ENCODE results near the gene GRID2. TPM values are rescaled to one million over a fixed set of nuclear protein-coding genes. Genes with fewer than 3 reads are reported as not detected.

The GRID2 gene
- total and polyA plus RNA-seq, 9 of the 15 experiments (the other 6 are each of a cell fraction or from before 2014, with no cell fraction given), result 0.04 TPM; not detected in 7

GRCh38 chr4:92461732-92462131, 158.0 kb downstream of the GRID2 start:
- no peak for FAIRE-seq

GRCh38 chr4:92477298-92477697, 173.5 kb downstream of the GRID2 start:
- no peaks in the 10 kb centered on the region for H3K36me3 ChIP-seq (ENCODE audit: control insufficient read depth, insufficient read depth, low read length)
- intact Hi-C loops (cut with micrococcal nuclease), result no loop called here
- H3K4me3 ChIP-seq, result no peak overlapping the region
- in situ Hi-C loops (cut with MboI), result no loop called here
- no peaks in the 10 kb centered on the region for H3K9me1 ChIP-seq (ENCODE audit: control insufficient read depth, insufficient read depth, low read length)
- no peaks in the 10 kb centered on the region for H3K27me3 ChIP-seq (ENCODE audit: control insufficient read depth in 2 of 2, insufficient read depth in 2 of 2, low read length in 2 of 2)
- H3K79me2 ChIP-seq (ENCODE audit: control insufficient read depth, insufficient read depth, low read length), result no peaks in the 10 kb centered on the region
- no peak overlapping the region for H3K4me2 ChIP-seq (ENCODE audit: insufficient read depth, low read length)
- H3K27ac ChIP-seq (ENCODE audit: extremely low read depth, low read depth, low read length), result no peak overlapping the region
- FAIRE-seq, result no peak
- ATAC-seq, result no peak
- ChIA-PET POLR2A (no interaction called here), CTCF (ENCODE audit: low intra/inter-chr PET ratio) (no interaction called here)
- no peak for DNase-seq (ENCODE audit: extremely low read depth in 1 of 4, low spot score in 3 of 4)
- H3K4me1 ChIP-seq (replicated peaks in 1 of 2; ENCODE audit: control insufficient read depth in 2 of 2, insufficient read depth in 2 of 2, low read length in 2 of 2), result no peaks in the 10 kb centered on the region
- no peaks in the 10 kb centered on the region for H4K20me1 ChIP-seq (replicated peaks; ENCODE audit: control insufficient read depth, insufficient read depth, low read length)
- no peak overlapping the region for H2AFZ ChIP-seq (ENCODE audit: low read depth, low read length)
- H3K9me3 ChIP-seq (replicated peaks; ENCODE audit: control insufficient read depth, insufficient read depth, low read depth, low read length), result no peaks in the 10 kb centered on the region
- 10% methylated on average over 1 of the region's 1 CpG for WGBS (ENCODE audit: insufficient coverage, low coverage, missing lambda C conversion rate)
- no peak for TF ChIP-seq ZNF224 (CRISPR knock-in tag; IDR thresholded peaks at IDR 0.05)
- no peak for TF ChIP-seq BHLHE40 (IDR thresholded peaks at IDR 0.05; ENCODE audit: low read length)
- no peak for TF ChIP-seq RHOXF2B (CRISPR knock-in tag; conservative IDR thresholded peaks at IDR 0.05)
- no peak for TF ChIP-seq POLR2A (conservative IDR thresholded peaks at IDR 0.05)
- no peak for TF ChIP-seq ELF4 (CRISPR knock-in tag; IDR thresholded peaks at IDR 0.05)
- TF ChIP-seq SMAD4 (CRISPR knock-in tag; conservative IDR thresholded peaks at IDR 0.05), result no peak
- TF ChIP-seq ZNF592 (IDR thresholded peaks at IDR 0.05), result no peak
- no peak for TF ChIP-seq SMAD1 (IDR thresholded peaks at IDR 0.05; ENCODE audit: low read depth, low read length, partially characterized antibody)
- no peak for TF ChIP-seq ZNF134 (CRISPR knock-in tag; conservative IDR thresholded peaks at IDR 0.05)
- TF ChIP-seq ARID2 (IDR thresholded peaks at IDR 0.05), result no peak
- no peak overlapping the region for H3K9ac ChIP-seq (ENCODE audit: insufficient read depth in 1 of 2, low read depth in 2 of 2, low read length in 2 of 2)
- no TSS peak for BruUV-seq (replicated peaks)

More at GRCh38 chr4:92461732-92462131, 158.0 kb downstream of the GRID2 start:
- intact Hi-C loops (cut with micrococcal nuclease) (no loop called here), in situ Hi-C loops (cut with MboI) (no loop called here)
- Histone ChIP-seq H3K9me3 (replicated peaks; ENCODE audit: control insufficient read depth, insufficient read depth, low read depth, low read length) (no peaks in the 10 kb centered on the region), H3K4me3 (no peak overlapping the region), H3K79me2 (ENCODE audit: control insufficient read depth, insufficient read depth, low read length) (no peaks in the 10 kb centered on the region), H3K9me1 (ENCODE audit: control insufficient read depth, insufficient read depth, low read length) (no peaks in the 10 kb centered on the region), H3K27me3 (ENCODE audit: control insufficient read depth in 2 of 2, insufficient read depth in 2 of 2, low read length in 2 of 2) (no peaks in the 10 kb centered on the region), H3K4me2 (ENCODE audit: insufficient read depth, low read length) (no peak overlapping the region), H3K36me3 (ENCODE audit: control insufficient read depth, insufficient read depth, low read length) (no peaks in the 10 kb centered on the region), H3K4me1 (replicated peaks in 1 of 2; ENCODE audit: control insufficient read depth in 2 of 2, insufficient read depth in 2 of 2, low read length in 2 of 2) (no peaks in the 10 kb centered on the region), H2AFZ (ENCODE audit: low read depth, low read length) (no peak overlapping the region), H4K20me1 (replicated peaks; ENCODE audit: control insufficient read depth, insufficient read depth, low read length) (no peaks in the 10 kb centered on the region), H3K27ac (ENCODE audit: extremely low read depth, low read depth, low read length) (no peak overlapping the region), H3K9ac (ENCODE audit: insufficient read depth in 1 of 2, low read depth in 2 of 2, low read length in 2 of 2) (no peak overlapping the region)
- TF ChIP-seq E2F3 (CRISPR knock-in tag; IDR thresholded peaks at IDR 0.05), result no peak
- no peak for TF ChIP-seq CSDE1 (IDR thresholded peaks at IDR 0.05)
- no peak for TF ChIP-seq ZNF24 (IDR thresholded peaks at IDR 0.05)
- no peak for TF ChIP-seq PURB (CRISPR knock-in tag; IDR thresholded peaks at IDR 0.05; ENCODE audit: low read depth)
- TF ChIP-seq NEUROD1 (IDR thresholded peaks at IDR 0.05; ENCODE audit: borderline replicate concordance, low read depth, low read length, partially characterized antibody), result no peak
- CTCF ChIA-PET (ENCODE audit: low intra/inter-chr PET ratio), result no interaction called here
- ATAC-seq (no peak), DNase-seq (ENCODE audit: extremely low read depth in 1 of 4, low spot score in 3 of 4) (no peak)
- POLR2A ChIA-PET, result no interaction called here
- 0% methylated on average over 1 of the region's 1 CpG for WGBS (ENCODE audit: insufficient coverage, low coverage, missing lambda C conversion rate)
- BruUV-seq (replicated peaks), result no TSS peak
